IPS DF 19.7 (cell line): ENCODE data around the gene KCNMA1.

Experiments used
- DNase-seq: peaks from one replicate; pipeline ENCODE4 v3.0.0-alpha.2; 2013; ENCODE audit warnings: low read depth, low spot score

Gene KCNMA1

DNA sequence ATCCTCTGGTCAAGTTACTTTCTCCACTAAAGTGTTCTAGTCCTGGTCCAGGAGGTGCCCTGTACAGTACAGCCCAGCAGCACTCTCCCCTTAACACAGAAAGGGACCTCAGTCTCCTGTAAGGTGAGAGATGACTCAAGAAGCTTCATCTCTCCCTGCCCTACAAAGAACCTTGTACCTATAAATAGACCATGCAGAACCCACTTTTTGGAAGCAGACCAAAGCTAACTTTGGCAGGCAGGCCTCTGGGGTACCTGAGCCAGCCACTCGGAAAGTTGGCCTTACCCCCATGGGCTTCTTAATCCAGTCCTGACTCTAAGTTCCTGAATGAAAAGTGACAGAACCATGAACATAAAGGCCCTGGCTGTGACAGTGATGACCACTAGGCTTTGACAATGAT is 454.8 kb downstream of the KCNMA1 start:
- DNase-seq = no peak

DNA sequence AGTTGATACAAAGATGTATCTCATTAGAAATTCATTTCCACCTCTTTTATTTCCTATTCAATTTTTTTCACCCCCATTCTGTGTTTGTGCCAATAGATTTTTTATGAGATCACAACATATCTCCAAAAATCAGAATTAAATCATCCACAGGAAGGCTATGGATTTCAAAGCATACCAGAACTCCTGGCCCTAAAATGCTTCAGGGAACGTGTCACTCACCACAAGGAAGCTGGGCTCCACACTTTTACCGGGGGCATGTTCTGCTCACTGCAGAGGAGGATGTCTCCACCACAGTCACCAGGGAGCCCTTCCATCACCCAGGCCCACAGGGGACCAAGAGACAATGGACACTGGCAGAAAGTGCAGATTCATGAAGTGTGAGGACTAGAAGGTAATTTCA is 456.8 kb downstream of the KCNMA1 start:
- no peak for DNase-seq

DNA sequence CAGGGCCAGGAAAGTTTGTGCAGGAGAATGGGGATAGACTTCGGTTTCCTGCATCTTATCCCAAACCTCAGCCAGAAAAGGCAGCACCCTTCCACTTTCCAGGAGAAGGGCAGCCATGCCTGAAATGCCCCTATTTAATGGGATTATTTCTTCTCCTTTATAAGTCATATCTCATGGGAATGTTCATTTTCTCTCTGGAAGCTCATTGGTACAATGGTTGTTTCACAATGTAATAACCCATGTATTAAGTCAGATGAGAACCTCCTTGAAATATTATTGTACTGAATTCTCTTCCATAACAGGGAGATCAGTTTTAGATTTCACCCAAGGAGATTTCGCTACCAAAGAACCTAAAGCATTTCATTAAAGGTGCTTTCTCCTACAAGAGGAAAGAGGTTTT is 457.5 kb downstream of the KCNMA1 start:
- DNase-seq = no peak

DNA sequence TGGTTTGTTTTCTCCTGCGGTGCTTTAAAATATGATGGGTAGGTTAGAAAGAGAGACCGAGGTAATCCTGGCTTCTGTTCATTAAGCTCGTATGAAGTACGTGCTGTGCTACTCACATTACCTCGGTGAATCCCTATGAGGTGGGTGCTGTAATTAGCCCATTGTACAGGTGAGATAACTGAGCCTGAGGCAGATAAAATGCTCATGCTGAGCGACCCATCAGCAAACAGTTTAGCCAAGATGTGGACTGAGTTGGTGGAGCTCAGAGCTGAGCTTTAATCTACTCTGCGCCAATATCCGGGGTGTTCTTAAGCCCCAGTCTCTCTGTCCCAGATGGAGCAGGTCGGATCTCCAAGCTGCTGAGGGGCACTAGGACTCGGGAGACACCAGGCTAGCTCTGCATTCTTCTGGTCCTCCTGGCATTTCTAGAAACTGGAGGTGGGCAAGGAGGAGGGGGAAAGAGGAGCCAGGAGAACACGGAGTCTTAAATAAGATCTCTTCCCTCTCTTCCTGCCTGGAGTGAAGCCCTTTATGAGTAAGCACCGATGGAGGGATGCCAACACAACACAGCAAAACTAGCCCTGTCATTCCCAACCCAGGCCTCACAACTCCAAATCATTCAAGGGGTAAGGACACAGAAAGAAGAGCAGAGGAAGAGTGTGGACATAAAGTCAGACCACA is 458.5 kb downstream of the KCNMA1 start:
- no peak for DNase-seq

DNA sequence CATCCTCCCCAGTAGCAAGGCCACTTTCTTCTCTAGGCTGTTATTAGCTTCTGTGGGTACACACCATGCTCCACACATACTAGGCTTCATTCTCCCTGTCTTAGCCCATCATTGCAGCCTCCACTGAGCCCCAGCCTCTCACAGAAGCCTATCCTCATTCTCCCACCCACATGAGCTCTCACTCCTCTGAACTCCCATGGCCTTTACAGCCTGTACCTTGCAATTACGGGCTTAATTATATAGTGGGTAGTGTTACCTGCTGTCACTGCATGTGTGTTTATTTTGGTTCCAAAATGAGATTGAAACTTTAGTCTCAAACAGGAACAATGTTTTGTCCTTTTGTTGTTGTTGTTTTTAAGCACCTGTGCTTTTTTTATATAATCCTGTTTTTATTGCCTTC is 460.0 kb downstream of the KCNMA1 start:
- no peak for DNase-seq

DNA sequence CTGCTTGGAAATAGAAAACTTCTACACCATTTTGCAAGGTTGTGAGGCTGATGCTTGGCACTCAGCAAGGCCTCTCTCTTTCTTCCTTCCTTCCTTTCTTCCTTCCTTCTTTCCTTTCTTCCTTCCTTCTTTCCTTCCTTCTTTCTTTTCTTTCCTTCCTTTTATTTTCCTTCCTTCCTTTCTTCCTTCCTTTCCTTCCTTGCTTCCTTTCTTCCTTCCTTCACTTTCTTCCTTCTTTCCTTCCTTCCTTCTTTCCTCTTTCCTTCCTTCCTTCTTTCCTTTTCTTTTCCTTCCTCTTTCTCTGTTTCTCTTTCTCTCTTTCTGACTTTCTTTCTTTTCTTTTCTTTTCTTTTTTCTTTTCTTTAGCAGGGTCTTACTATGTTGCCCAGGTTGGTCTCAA is 460.4 kb downstream of the KCNMA1 start:
- no peak for DNase-seq

DNA sequence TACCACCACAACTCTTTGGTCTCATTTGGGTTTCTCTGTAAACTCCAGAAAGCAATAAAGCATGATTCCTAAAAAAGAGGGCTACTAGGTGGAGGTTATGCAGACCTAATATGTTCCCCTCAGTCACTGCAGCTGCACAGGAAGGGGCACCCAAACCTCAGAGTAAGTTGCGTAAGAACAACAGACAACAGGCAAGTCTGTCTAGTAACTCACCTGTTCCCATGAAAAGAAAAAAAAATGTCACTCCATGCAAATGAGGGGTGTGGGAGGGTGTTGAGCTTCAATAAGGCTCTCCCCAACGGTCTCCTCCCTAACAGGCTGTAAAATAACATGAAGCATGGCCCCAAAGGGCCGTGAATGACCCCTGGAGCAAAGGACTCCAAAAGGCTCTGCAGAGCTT is 461.4 kb downstream of the KCNMA1 start:
- DNase-seq = no peak

DNA sequence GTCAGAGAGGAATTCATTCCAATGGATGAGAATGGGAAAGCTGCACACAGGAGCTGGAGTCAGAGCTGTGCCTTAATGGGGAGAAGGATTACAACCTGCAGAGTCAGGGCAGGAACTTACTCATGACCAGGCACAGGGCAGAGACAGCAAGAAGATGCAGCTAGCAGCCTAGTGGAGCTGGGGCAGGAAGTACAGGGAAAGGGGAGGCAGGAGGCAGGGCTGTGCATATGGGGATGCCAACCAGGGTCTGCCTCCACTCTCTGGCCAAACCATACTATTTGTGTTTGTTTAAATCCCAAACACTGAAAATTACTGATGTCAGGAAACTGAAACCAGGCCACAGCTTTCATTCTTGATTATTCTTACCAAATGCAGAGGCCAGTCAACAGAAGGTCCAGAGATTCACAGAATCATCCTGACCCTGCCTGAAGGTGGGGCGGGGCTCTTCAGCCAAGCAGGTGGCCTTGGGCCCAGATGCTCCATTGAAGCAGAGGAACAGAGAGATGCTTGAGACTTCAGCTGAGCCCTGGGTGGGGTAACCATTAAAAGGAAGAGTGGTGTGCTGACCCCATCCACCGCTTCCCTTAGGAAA is 461.9 kb downstream of the KCNMA1 start:
- DNase-seq = no peak

DNA sequence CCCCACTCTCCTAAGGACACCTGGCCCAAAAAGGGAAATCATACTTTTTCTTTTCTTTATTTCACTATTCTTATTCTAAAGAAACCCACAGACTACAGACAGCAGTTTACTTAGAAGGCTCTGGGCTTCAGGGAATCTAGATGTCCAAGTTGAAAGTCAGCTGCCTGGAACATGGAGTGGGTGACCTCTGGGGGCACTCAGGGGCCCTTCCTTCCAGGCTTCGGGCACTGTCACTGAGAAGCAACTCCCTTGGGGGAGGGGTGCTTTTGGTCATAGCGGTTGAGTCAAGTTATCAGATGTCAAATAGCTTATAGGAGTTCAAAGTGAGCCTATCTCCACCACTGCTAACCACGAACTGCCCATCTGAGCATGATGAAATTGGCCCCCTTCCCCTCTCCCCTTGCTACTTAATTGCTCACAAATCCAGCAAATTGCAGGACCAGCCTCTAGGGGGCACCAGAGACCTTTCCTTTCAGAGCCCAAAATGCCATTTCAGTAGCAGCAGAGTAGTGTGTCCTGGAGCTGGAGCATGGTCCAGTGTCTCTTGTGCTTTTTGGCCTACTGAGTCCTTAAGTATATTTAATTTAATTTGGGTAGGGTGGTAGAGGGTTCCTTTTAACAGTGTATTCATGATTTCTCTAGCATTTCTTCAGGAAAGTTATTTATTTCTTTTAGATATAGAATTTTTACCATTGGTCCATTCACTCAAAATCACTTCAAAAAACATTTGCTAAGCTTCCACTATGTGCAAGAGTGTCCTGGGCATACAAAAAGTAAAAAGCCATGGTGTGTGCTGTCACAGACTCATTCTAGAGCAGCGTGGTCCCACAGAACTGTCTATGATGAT is 463.8 kb downstream of the KCNMA1 start:
- DNase-seq = peak; percentile 33

DNA sequence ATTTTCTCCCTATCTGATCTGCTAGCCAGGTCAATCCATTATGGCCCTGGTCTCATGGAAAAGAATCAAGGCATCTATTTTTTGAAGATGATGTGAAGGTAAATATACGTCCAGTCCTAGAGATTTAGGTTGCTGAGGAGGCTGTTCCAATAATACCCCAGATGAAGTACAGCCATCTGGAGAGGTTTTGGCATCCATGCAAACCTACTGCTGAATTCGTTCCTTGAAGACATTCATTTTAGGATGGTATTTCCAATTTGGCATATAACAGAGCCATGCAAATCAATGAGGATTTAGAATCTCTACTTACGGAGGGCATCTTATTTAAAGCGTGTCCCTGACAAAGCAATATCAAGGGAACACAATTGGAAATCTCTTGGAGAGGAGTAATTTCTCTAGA is 465.5 kb downstream of the KCNMA1 start:
- no peak for DNase-seq

DNA sequence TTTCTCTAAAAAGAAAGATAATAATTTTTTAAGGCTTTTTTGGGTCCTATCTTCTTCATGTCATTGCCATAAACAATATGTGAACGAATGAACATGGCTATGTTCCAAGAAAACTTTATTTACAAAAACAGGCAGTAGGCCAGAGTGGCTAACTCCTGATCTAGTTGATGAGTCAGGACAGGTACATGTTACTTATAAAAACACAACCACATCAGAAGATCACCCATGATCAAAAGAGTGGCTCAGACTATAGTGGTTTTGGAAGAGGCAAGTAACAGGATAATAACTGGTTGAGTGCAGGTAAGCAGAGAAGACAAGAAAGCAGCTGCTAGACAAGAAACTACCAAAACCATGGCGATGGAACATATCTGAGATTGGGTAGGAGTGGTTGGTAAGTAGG is 468.7 kb downstream of the KCNMA1 start:
- no peak for DNase-seq

DNA sequence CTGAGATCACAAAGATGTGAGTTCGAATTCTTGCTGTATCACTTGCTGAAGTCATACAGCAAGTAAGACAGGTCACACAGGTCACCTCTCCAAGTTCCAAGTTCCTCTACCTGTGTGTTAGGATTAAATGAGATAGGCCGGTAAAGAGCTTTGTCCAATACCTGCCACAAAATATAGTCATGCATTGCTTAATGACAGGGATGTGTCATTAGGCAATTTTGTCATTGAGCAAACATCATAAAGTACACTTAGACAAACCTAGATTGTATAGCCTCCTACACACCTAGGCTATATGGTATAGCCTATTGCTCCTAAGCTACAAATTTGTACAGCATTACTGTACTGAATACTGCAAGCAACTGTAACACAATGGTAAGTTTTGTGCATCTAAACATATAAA is 469.4 kb downstream of the KCNMA1 start:
- DNase-seq = no peak

DNA sequence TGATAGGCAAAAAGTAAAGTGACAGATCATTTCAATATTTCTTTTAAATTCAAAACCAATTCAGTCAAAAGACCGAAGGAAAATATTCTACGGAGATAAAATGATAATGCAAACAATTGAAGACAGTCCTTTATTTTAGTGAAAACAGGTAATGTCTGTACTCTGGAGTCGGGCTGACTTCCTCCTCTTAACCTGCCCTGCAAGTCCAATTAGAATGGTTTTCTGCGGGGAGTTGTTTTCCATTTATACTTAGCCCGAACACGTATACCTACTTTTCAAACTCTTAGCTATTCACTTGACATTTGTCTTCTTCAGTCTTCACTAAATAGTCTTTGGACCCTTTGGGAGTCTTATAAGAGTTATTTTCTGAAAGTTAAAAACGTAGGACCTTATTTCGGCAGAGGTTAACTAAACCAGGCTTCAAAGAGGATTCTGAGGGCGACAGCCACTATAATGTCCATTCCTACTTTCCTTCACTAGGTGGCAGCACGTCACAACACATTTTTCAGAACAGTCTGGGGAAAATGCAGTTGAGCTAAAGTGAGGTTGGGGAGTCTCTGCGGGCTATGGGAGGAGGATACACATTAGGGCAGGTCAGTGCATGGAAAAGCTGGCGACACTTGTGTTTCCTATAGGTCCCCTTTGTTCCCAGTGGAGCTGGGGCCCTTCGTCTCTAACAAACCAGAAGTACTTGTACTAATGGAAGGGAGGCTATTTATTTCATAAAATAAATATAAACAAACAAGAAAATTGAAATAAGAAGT is 472.0 kb downstream of the KCNMA1 start:
- peak; percentile 47 for DNase-seq

DNA sequence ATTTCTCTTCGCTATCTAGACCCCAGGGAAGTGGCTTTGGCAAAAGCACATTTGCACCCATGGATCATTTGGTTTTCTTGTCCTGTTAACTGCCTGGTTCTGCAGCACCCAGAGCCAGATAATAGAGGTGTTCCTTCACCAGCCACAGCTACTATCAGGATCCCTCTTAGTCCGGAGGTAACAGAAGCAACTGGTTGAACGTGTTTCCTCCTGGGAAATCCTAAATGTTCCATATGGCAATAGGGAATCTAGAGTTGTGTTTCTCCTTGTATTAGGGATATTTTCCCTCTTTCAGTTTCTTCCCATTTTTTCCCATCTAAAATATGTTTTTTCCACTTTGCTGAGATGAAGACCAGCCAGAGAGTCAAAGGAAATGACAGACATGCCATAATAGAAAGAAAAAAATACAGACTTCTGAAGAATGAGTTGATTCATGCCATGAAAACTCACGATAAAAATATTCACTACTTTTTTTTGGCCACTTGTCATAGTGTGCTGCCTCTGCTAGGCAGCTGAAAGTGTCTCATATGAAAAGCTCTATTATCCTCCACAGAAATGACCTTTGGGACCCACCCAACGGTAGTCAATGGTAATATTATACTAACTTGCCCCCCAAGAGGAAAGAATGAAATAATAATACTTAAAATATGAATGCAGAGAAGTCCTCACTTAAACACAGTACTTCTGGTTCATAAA is 472.8 kb downstream of the KCNMA1 start:
- no peak for DNase-seq

DNA sequence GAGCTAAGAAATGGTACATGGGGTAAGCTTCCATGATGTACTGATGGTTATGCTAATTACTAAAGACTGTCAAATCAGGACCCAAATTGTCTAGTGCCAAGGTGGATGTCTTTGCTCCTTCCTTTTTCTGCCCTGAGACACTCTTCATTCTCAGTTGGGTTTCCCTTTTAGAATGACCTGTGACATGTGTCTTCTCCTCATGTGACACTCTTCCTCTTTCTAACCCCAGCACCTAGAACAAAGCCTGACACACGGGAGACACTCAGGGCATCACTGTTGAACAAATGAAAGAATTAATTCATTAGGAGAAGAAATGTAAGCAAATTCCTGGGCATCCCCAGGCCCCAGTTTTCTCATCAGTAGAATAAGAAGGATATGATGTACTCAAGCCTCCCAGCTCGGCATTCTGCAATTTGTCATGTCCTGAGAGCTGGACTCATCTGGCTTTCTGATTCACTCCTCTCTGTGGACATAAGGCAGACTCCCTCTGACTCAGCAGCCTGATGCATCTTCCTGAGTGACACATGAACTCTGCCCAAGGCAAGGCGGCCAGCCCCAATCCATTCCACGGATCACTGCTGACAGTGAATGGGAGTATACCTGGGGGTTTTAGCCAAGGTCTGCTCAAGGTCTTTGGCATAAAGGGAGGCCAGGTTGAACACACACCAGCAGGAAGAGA is 473.8 kb downstream of the KCNMA1 start:
- DNase-seq = no peak

DNA sequence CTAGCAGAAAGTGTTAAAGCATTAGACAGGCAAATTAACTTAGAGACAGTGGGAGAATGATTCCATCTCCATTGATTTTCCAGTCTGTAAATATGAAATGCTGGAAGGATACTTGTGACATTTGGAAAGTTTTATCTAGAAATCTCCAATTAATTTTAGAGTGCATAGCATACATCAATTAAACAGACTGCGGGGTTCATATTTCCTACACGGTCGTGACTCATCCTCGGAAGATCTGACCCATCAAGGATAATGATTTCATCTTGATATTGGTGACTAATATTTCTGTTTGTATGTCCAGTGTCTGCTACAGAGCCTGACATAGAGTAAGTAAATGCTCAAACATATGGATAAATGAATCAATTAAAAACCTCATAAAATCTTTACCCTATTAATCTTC is 474.9 kb downstream of the KCNMA1 start:
- no peak for DNase-seq

DNA sequence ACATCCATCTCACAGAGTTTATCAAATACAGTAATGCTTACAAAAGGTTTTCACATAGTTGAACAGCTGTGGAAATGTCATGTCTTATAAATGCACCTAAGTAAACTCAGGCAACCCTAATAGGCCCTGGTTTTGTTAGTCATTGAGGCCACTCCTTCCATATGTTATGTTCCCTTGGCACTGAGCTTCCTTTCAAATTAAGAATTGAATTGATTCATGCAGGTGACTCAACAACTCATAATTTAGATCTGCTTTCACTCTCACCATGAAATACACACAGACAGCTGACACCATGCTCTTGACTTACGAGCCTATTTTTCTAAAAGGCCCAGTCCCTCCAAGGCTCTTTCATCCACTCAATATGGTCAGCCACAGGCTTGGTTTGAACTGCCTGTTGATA is 476.9 kb downstream of the KCNMA1 start:
- DNase-seq = no peak

DNA sequence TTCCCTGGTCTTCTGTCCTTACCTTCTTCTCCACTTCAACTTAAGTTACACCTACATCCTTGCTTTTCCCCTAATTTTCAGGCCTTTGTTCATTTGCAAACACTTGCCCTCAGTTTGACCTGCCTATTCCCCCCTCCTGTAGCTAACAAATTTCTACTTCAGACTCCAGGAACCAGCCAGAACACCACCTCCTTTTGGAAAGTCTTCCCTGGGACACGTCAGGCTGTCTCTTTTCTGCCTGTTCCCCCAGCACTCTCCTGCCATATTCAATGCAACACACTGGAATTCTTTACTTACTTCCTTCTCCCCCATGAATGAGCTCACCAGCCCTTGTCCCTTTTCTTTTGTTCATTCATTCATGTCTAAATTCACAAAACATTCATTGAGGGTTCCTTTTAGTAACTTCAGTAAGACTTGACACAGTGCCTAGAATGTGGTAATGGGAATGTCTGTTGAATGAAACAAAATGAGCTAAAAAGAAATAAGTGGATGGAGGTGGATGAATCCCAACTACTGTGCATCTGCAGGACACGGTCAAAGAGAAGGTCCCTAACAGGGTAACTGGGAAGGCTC is 478.0 kb downstream of the KCNMA1 start:
- DNase-seq = no peak

DNA sequence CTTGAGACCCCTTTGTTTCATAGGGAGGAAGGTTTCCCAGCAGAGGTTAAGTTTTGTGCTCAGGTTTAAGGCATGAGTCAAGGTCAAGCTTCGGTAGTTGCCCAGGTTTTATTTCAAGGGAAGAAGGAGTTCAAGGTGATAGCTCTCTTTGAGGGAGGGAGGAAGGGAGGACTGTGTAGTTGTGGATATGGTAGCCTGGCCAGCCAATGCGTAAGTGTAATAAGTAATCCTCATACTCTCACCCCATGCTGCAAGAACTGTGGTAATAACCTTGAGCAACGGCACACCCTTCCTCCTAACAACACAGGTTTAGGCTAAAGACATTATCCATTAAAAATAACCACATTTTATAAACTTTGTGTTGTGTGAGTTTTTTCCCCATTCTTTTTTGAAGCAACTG is 478.9 kb downstream of the KCNMA1 start:
- DNase-seq = no peak

DNA sequence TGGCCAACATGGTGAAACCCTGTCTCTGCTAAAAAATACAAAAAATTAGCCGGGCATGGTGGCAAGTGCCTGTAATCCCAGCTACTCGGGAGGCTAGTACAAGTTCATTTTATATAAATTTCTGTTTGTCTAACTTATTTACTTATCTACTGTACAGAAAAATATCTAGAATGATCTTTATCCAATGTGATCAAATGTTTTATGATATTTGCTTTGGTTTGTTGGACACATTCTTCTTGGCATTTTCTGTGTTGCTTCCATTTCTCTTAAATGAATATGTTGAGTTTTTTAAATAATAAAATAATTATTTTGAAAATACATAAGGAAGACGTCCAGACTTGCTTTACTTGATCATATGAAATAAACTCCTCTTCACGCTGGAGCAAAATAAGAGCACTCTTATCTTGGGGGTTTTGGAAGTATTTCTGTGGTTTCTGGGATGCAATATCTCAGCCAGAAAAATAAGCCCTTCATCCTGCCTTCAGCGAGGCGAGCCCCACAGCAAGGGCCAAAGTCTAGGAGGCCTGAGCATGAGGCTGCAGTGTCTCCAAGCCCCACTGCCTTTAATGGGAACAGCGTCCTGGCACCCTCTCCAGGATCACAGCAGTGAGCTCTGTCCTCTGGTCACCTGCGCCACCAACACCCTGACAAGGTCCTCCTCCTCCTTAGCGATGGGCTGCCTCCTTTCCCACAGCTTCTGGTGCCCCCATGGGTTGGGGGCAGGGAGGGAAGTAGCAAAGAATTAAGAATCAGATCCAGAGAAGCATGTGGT is 480.2 kb downstream of the KCNMA1 start:
- DNase-seq = no peak
